ENCODE measurements around the gene FOXO6. TPM values are rescaled to one million over a fixed set of nuclear protein-coding genes. Genes with fewer than 3 reads are reported as not detected.
A peak's percentile ranks its signal among the peaks of the same experiment; 100 is the strongest.

FOXO6 gene
- total and polyA plus RNA-seq, 2 donors (not counting 1 experiment from before 2014, with no cell fraction given), result under 0.01 TPM; not detected in 1

- Histone ChIP-seq H2AFZ (ENCODE audit: low read length) (no peak overlapping the region), H3K4me2 (ENCODE audit: extremely low read depth, insufficient read depth, low read length) (no peak overlapping the region), H3K4me3 (replicated peaks in 1 of 4; ENCODE audit: control extremely low read depth in 1 of 4, insufficient read depth in 1 of 4, low read depth in 3 of 4, low read length in 4 of 4) (no peak overlapping the region), H3K27me3 (ENCODE audit: control insufficient read depth, insufficient read depth, low read length) (peaks cover 44% of the 10 kb centered on the region), H3K27ac (ENCODE audit: insufficient read depth, low read length) (no peak overlapping the region), H3K9me3 (ENCODE audit: control insufficient read depth, insufficient read depth, low read depth, low read length) (no peaks in the 10 kb centered on the region), H3K4me1 (ENCODE audit: control insufficient read depth, extremely low read depth, insufficient read depth, low read length) (no peaks in the 10 kb centered on the region), H3K36me3 (ENCODE audit: control insufficient read depth, insufficient read depth, low read length) (no peaks in the 10 kb centered on the region), H3K79me2 (ENCODE audit: control insufficient read depth, insufficient read depth, low read length) (no peaks in the 10 kb centered on the region), H3K9ac (ENCODE audit: insufficient read depth, low read length) (no peak overlapping the region), H4K20me1 (ENCODE audit: control insufficient read depth, extremely low read depth, insufficient read depth, low read length) (no peaks in the 10 kb centered on the region)
- TF ChIP-seq EZH2 (IDR thresholded peaks at IDR 0.05; ENCODE audit: low read length, missing control alignments), result no peak
- TF ChIP-seq, protein P1, sequence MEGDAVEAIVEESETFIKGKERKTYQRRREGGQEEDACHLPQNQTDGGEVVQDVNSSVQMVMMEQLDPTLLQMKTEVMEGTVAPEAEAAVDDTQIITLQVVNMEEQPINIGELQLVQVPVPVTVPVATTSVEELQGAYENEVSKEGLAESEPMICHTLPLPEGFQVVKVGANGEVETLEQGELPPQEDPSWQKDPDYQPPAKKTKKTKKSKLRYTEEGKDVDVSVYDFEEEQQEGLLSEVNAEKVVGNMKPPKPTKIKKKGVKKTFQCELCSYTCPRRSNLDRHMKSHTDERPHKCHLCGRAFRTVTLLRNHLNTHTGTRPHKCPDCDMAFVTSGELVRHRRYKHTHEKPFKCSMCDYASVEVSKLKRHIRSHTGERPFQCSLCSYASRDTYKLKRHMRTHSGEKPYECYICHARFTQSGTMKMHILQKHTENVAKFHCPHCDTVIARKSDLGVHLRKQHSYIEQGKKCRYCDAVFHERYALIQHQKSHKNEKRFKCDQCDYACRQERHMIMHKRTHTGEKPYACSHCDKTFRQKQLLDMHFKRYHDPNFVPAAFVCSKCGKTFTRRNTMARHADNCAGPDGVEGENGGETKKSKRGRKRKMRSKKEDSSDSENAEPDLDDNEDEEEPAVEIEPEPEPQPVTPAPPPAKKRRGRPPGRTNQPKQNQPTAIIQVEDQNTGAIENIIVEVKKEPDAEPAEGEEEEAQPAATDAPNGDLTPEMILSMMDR (conservative IDR thresholded peaks at IDR 0.05 in 1 of 2, IDR thresholded peaks at IDR 0.05 in 1 of 2; ENCODE audit: low read depth in 1 of 2, low read length in 2 of 2), result no peak
- DNase-seq (ENCODE audit: low read depth in 2 of 2), result peak; percentile 66 to 74
These were observed 26.4 kb downstream of the FOXO6 start for GRCh38 chr1:41387667-41388091.

DNA sequence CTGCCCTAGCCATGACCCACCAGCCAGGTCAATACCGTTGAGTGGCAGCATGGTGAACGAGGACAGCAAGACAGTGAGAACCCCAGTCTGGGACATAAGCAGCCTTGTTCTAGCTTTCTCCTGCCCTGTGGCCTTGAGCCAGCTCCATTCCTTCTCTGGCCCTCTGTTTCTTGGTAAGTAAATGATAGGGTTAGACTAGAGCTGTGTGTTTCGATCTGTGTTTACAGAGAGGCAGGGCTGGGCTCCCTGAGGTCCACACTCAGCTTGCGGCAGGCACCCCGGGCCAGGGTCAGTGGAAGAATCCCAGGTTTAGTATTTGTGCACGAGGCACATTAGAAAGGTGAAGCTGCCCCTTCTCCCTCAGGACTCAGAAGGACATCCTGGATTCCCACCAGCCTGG, 27.3 kb downstream of the FOXO6 start:
- H3K79me2 ChIP-seq (ENCODE audit: control insufficient read depth, insufficient read depth, low read length), result no peaks in the 10 kb centered on the region
- no peak for TF ChIP-seq EZH2 (IDR thresholded peaks at IDR 0.05; ENCODE audit: low read length, missing control alignments)
- TF ChIP-seq, protein P1 (conservative IDR thresholded peaks at IDR 0.05 in 1 of 2, IDR thresholded peaks at IDR 0.05 in 1 of 2; ENCODE audit: low read depth in 1 of 2, low read length in 2 of 2), result no peak
- no peaks in the 10 kb centered on the region for H4K20me1 ChIP-seq (ENCODE audit: control insufficient read depth, extremely low read depth, insufficient read depth, low read length)
- H3K9me3 ChIP-seq (ENCODE audit: control insufficient read depth, insufficient read depth, low read depth, low read length), result no peaks in the 10 kb centered on the region
- H3K36me3 ChIP-seq (ENCODE audit: control insufficient read depth, insufficient read depth, low read length), result no peaks in the 10 kb centered on the region
- H3K4me2 ChIP-seq (ENCODE audit: extremely low read depth, insufficient read depth, low read length), result no peak overlapping the region
- no peak overlapping the region for H3K9ac ChIP-seq (ENCODE audit: insufficient read depth, low read length)
- H3K27me3 ChIP-seq (ENCODE audit: control insufficient read depth, insufficient read depth, low read length), result peaks cover 41% of the 10 kb centered on the region
- H3K4me1 ChIP-seq (ENCODE audit: control insufficient read depth, extremely low read depth, insufficient read depth, low read length), result no peaks in the 10 kb centered on the region
- H3K4me3 ChIP-seq (replicated peaks in 1 of 4; ENCODE audit: control extremely low read depth in 1 of 4, insufficient read depth in 1 of 4, low read depth in 3 of 4, low read length in 4 of 4), result no peak overlapping the region
- H3K27ac ChIP-seq (ENCODE audit: insufficient read depth, low read length), result no peak overlapping the region
- no peak for DNase-seq (ENCODE audit: low read depth in 2 of 2)
- no peak overlapping the region for H2AFZ ChIP-seq (ENCODE audit: low read length)

DNA sequence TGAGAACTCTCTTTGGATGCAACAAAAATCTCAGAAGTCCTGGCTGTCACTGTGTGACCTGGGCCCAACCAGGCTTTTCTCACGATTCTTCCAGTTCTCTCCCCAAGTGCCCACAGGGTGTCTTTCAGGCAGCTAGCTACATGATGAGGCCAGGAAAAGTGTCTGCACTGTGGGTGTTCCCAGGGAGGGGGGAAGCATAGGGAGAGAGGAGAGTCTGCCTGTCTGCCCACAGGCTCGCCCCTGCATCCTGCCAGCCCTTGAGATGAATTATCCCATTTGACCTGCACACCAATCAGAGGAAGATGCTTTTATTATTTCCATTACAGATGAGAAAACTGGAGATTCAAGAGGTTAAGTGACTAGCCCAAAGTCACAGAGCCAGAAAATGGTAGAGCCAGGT, 27.8 kb downstream of the FOXO6 start:
- Histone ChIP-seq H3K27ac (ENCODE audit: insufficient read depth, low read length) (no peak overlapping the region), H4K20me1 (ENCODE audit: control insufficient read depth, extremely low read depth, insufficient read depth, low read length) (no peaks in the 10 kb centered on the region), H3K4me2 (ENCODE audit: extremely low read depth, insufficient read depth, low read length) (no peak overlapping the region), H3K79me2 (ENCODE audit: control insufficient read depth, insufficient read depth, low read length) (no peaks in the 10 kb centered on the region), H3K9ac (ENCODE audit: insufficient read depth, low read length) (no peak overlapping the region), H3K27me3 (ENCODE audit: control insufficient read depth, insufficient read depth, low read length) (peaks cover 37% of the 10 kb centered on the region), H3K4me3 (replicated peaks in 1 of 4; ENCODE audit: control extremely low read depth in 1 of 4, insufficient read depth in 1 of 4, low read depth in 3 of 4, low read length in 4 of 4) (no peak overlapping the region), H3K4me1 (ENCODE audit: control insufficient read depth, extremely low read depth, insufficient read depth, low read length) (no peaks in the 10 kb centered on the region), H3K36me3 (ENCODE audit: control insufficient read depth, insufficient read depth, low read length) (no peaks in the 10 kb centered on the region), H3K9me3 (ENCODE audit: control insufficient read depth, insufficient read depth, low read depth, low read length) (no peaks in the 10 kb centered on the region), H2AFZ (ENCODE audit: low read length) (no peak overlapping the region)
- TF ChIP-seq, protein P1 (conservative IDR thresholded peaks at IDR 0.05 in 1 of 2, IDR thresholded peaks at IDR 0.05 in 1 of 2; ENCODE audit: low read depth in 1 of 2, low read length in 2 of 2), result no peak
- no peak for TF ChIP-seq EZH2 (IDR thresholded peaks at IDR 0.05; ENCODE audit: low read length, missing control alignments)
- no peak for DNase-seq (ENCODE audit: low read depth in 2 of 2)

Data from fibroblast of lung (primary cell).